Measurements from ENCODE around the gene SERBP1. TPM values are rescaled to one million over a fixed set of nuclear protein-coding genes. Genes with fewer than 3 reads are reported as not detected.

SERBP1 gene
- total RNA-seq, 5 donors from 2014 or later (not counting 1 experiment from before 2014, with no cell fraction given): 125 to 157 (median 154) TPM

DNA sequence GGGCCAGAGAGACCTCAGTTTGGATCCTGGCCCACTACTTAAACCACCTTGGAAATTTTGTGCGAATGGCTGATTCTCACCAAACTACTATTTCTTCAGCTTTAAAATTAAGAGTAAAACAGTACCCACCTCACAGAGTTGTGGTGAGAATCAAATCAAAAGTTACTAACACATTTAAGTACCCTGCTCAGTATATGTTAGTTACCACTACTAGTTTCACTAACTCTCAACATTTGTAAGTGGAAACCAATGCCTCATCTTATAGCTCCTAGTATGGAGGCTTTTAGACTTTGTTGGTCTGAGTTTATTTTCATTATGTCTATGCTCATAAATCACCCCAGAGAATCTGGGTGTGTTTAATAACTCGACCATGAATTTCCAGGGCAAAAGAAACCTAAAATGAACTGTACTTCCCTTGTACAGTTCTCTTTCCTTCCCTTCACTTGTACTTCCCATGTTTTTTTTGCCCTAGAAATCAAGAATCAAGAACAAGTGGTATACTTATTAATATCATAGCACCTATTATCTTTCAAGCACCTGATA lies 11.6 kb upstream of the SERBP1 start:
- Mint-ChIP-seq H3K36me3 (no peaks in the 10 kb centered on the region), H3K27ac (no peak overlapping the region), H3K4me3 (no peak overlapping the region), H3K9me3 (no peaks in the 10 kb centered on the region), H3K4me1 (peaks cover under 1 to 16% (median 1%) of the 10 kb centered on the region in 3 donors), H3K27me3 (peaks cover 0 to 3% of the 10 kb centered on the region in 2 donors)
- H3K9me3 ChIP-seq: no peaks in the 10 kb centered on the region
- no peak for ATAC-seq (replicated peaks in 1 of 4)
- no peak overlapping the region for H3K27ac ChIP-seq (ENCODE audit: low read length)
- H3K27me3 ChIP-seq (replicated peaks in 1 of 2; ENCODE audit: control insufficient read depth in 2 of 2, extremely low read depth in 1 of 2, insufficient read depth in 2 of 2, low read length in 1 of 2): peaks cover 0 to 4% of the 10 kb centered on the region in 2 experiments
- no peak for DNase-seq
- WGBS (ENCODE audit: insufficient coverage): 40% methylated on average over 1 of the region's 2 CpGs
- no peaks in the 10 kb centered on the region for H3K4me1 ChIP-seq (ENCODE audit: control insufficient read depth in 1 of 2, extremely low read depth in 1 of 2, insufficient read depth in 2 of 2, low read length in 2 of 2)
- no peaks in the 10 kb centered on the region for H3K36me3 ChIP-seq (ENCODE audit: control insufficient read depth in 2 of 2, extremely low read depth in 1 of 2, insufficient read depth in 1 of 2, low read length in 1 of 2)
- CTCF ChIA-PET: interaction anchor here in 1 of 2 donors (0.6 to 0.8 kb wide), 2 partner anchors 24 to 55 kb away, joined by 3 to 6 read pairs; no protein-coding TSS in a partner anchor
- POLR2A ChIA-PET: interaction anchor here in 1 of 2 donors (0.6 kb wide), 1 partner anchor 166 kb away, joined by 3 read pairs; no protein-coding TSS in a partner anchor
- H3K4me3 ChIP-seq (ENCODE audit: control insufficient read depth in 1 of 2, extremely low read depth in 1 of 2, low read length in 1 of 2): no peak overlapping the region

DNA sequence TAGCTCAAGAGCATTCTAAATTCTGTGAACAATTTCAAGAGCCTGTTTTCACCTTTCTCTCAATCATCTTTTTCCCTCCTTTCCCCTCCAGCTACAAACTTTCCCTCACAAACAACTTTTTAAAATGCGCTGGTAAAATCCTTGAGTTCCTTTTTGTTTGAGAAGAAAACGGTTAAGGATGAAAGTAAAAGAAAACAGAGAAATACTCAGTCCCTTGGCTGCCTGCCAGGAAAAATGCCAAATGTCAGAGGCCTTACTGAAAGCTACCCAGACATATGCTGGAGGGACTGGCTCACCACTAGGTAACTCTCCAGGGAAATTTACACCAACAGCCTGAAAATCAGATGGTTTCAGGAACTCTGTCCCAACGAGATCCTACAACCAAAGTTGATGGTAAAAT lies 11.0 kb upstream of the SERBP1 start:
- no peaks in the 10 kb centered on the region for H3K9me3 ChIP-seq
- peaks cover 0 to 3% of the 10 kb centered on the region in 2 donors for H3K27me3 Mint-ChIP-seq
- peaks cover 0 to 4% of the 10 kb centered on the region in 2 experiments for H3K27me3 ChIP-seq (replicated peaks in 1 of 2; ENCODE audit: control insufficient read depth in 2 of 2, extremely low read depth in 1 of 2, insufficient read depth in 2 of 2, low read length in 1 of 2)
- ChIA-PET POLR2A (interaction anchor here in 1 of 2 donors (0.6 kb wide), 1 partner anchor 165 kb away, joined by 3 read pairs; no protein-coding TSS in a partner anchor), CTCF (interaction anchor here in 1 of 2 donors (0.6 to 0.8 kb wide), 3 partner anchors 24 to 56 kb away, joined by 3 to 6 read pairs (median 4); no protein-coding TSS in a partner anchor)
- no peaks in the 10 kb centered on the region for H3K36me3 Mint-ChIP-seq
- H3K9me3 Mint-ChIP-seq: no peaks in the 10 kb centered on the region
- DNase-seq: peak in 5 of 35 experiments; percentile 7 to 34 (median 9)
- H3K27ac ChIP-seq (ENCODE audit: low read length): no peak overlapping the region
- ATAC-seq (replicated peaks in 1 of 4): no peak
- peak overlapping the region in 1 of 3 donors; percentile 58 for H3K4me3 Mint-ChIP-seq
- H3K36me3 ChIP-seq (ENCODE audit: control insufficient read depth in 2 of 2, extremely low read depth in 1 of 2, insufficient read depth in 1 of 2, low read length in 1 of 2): no peaks in the 10 kb centered on the region
- 33% methylated on average over 1 of the region's 3 CpGs for WGBS (ENCODE audit: insufficient coverage)
- peaks cover 0 to 11% (median 0%) of the 10 kb centered on the region in 3 donors for H3K4me1 Mint-ChIP-seq
- H3K4me3 ChIP-seq (ENCODE audit: control insufficient read depth in 1 of 2, extremely low read depth in 1 of 2, low read length in 1 of 2): no peak overlapping the region
- H3K4me1 ChIP-seq (ENCODE audit: control insufficient read depth in 1 of 2, extremely low read depth in 1 of 2, insufficient read depth in 2 of 2, low read length in 2 of 2): no peaks in the 10 kb centered on the region
- H3K27ac Mint-ChIP-seq: peak overlapping the region in 1 of 2 donors; percentile 52

- no peaks in the 10 kb centered on the region for H3K36me3 Mint-ChIP-seq
- H3K9me3 Mint-ChIP-seq: no peaks in the 10 kb centered on the region
- POLR2A ChIA-PET: interaction anchor here in 1 of 2 donors (0.5 kb wide), 1 partner anchor 10 kb away, joined by 3 read pairs; no protein-coding TSS in a partner anchor
- no peak overlapping the region for H3K4me3 Mint-ChIP-seq
- no peak overlapping the region for H3K27ac ChIP-seq (ENCODE audit: low read length)
- H3K4me1 ChIP-seq (ENCODE audit: control insufficient read depth in 1 of 2, extremely low read depth in 1 of 2, insufficient read depth in 2 of 2, low read length in 2 of 2): no peaks in the 10 kb centered on the region
- H3K9me3 ChIP-seq: no peaks in the 10 kb centered on the region
- ATAC-seq (replicated peaks in 1 of 4): no peak
- H3K36me3 ChIP-seq (ENCODE audit: control insufficient read depth in 2 of 2, extremely low read depth in 1 of 2, insufficient read depth in 1 of 2, low read length in 1 of 2): no peaks in the 10 kb centered on the region
- H3K4me1 Mint-ChIP-seq: peaks cover 0 to 11% (median 0%) of the 10 kb centered on the region in 3 donors
- peaks cover 0 to under 1% of the 10 kb centered on the region in 2 experiments for H3K27me3 ChIP-seq (replicated peaks in 1 of 2; ENCODE audit: control insufficient read depth in 2 of 2, extremely low read depth in 1 of 2, insufficient read depth in 2 of 2, low read length in 1 of 2)
- no CpG with 5 or more reads among the region's 3 CpGs for WGBS (ENCODE audit: insufficient coverage)
- no peak overlapping the region for H3K4me3 ChIP-seq (ENCODE audit: control insufficient read depth in 1 of 2, extremely low read depth in 1 of 2, low read length in 1 of 2)
- CTCF ChIA-PET: no interaction called here
- peaks cover 0 to 3% of the 10 kb centered on the region in 2 donors for H3K27me3 Mint-ChIP-seq
- no peak for DNase-seq
- no peak overlapping the region for H3K27ac Mint-ChIP-seq
These were observed 10.1 kb upstream of the SERBP1 start for GRCh38 chr1:67440339-67440738.

DNA sequence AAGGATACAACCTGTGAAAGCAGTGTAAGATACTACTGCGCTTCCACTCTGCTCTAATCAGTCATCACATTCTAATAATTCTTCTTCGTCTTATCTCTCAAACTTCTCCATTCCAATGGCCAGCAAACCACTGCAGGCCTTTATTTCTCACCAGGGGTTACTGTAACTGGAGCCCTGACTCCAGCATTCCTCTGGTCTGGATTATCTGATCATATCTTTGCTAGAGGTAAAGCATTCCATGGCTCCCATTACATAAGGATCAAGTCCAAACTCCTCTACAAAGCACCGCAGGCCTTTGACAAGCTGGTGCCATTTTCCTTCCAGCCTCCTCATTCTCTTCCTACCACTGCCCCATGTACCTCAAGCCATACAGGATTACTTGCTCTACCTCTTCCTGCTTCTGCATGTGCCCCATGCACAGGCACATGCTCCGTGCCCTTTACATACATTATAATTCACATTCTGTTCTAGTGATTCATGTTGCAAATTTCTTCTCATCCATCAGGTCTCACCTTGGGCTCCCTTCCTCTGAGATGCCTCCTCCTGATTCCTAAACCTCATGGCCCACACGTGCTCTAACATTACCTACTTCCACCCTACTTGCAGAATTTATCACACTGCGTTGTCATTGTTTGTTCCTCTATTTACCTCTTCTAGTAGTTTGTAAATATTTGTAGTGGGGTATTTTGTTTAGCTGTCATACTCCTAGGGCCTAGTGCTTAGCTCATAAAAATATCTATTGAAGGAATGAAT lies 9.3 kb upstream of the SERBP1 start:
- no peaks in the 10 kb centered on the region for H3K36me3 Mint-ChIP-seq
- Histone ChIP-seq H3K27me3 (replicated peaks in 1 of 2; ENCODE audit: control insufficient read depth in 2 of 2, extremely low read depth in 1 of 2, insufficient read depth in 2 of 2, low read length in 1 of 2) (no peaks in the 10 kb centered on the region), H3K27ac (ENCODE audit: low read length) (no peak overlapping the region), H3K4me1 (ENCODE audit: control insufficient read depth in 1 of 2, extremely low read depth in 1 of 2, insufficient read depth in 2 of 2, low read length in 2 of 2) (no peaks in the 10 kb centered on the region), H3K9me3 (no peaks in the 10 kb centered on the region), H3K4me3 (ENCODE audit: control insufficient read depth in 1 of 2, extremely low read depth in 1 of 2, low read length in 1 of 2) (no peak overlapping the region), H3K36me3 (ENCODE audit: control insufficient read depth in 2 of 2, extremely low read depth in 1 of 2, insufficient read depth in 1 of 2, low read length in 1 of 2) (no peaks in the 10 kb centered on the region)
- ChIA-PET POLR2A (no interaction called here), CTCF (no interaction called here)
- DNase-seq (no peak), ATAC-seq (replicated peaks in 1 of 4) (no peak)
- WGBS (ENCODE audit: insufficient coverage): 97% methylated on average over 3 of the region's 6 CpGs
- H3K4me3 Mint-ChIP-seq: no peak overlapping the region
- H3K27ac Mint-ChIP-seq: no peak overlapping the region
- H3K9me3 Mint-ChIP-seq: no peaks in the 10 kb centered on the region
- peaks cover 0 to 11% (median 4%) of the 10 kb centered on the region in 3 donors for H3K4me1 Mint-ChIP-seq
- peaks cover 0 to 3% of the 10 kb centered on the region in 2 donors for H3K27me3 Mint-ChIP-seq

- no peaks in the 10 kb centered on the region for H3K36me3 Mint-ChIP-seq
- no peak overlapping the region for H3K4me3 Mint-ChIP-seq
- DNase-seq (no peak), ATAC-seq (replicated peaks in 1 of 4) (no peak)
- ChIA-PET POLR2A (interaction anchor here in 1 of 2 donors (0.5 kb wide), 1 partner anchor 70 kb away, joined by 9 read pairs; no protein-coding TSS in a partner anchor), CTCF (interaction anchor here in 1 of 2 donors (0.6 kb wide), 1 partner anchor 174 kb away, joined by 3 read pairs; no protein-coding TSS in a partner anchor)
- peaks cover 0 to 3% of the 10 kb centered on the region in 2 donors for H3K27me3 Mint-ChIP-seq
- Histone ChIP-seq H3K36me3 (ENCODE audit: control insufficient read depth in 2 of 2, extremely low read depth in 1 of 2, insufficient read depth in 1 of 2, low read length in 1 of 2) (no peaks in the 10 kb centered on the region), H3K27me3 (replicated peaks in 1 of 2; ENCODE audit: control insufficient read depth in 2 of 2, extremely low read depth in 1 of 2, insufficient read depth in 2 of 2, low read length in 1 of 2) (no peaks in the 10 kb centered on the region), H3K9me3 (no peaks in the 10 kb centered on the region), H3K4me1 (ENCODE audit: control insufficient read depth in 1 of 2, extremely low read depth in 1 of 2, insufficient read depth in 2 of 2, low read length in 2 of 2) (peaks cover 0 to 6% of the 10 kb centered on the region in 2 experiments), H3K4me3 (ENCODE audit: control insufficient read depth in 1 of 2, extremely low read depth in 1 of 2, low read length in 1 of 2) (no peak overlapping the region), H3K27ac (ENCODE audit: low read length) (no peak overlapping the region)
- no CpG with 5 or more reads among the region's 2 CpGs for WGBS (ENCODE audit: insufficient coverage)
- H3K4me1 Mint-ChIP-seq: peaks cover 5 to 19% (median 19%) of the 10 kb centered on the region in 3 donors
- H3K9me3 Mint-ChIP-seq: no peaks in the 10 kb centered on the region
- H3K27ac Mint-ChIP-seq: no peak overlapping the region
These were observed 7.8 kb upstream of the SERBP1 start for GRCh38 chr1:67437961-67438360.

- Mint-ChIP-seq H3K27me3 (peaks cover 0 to 3% of the 10 kb centered on the region in 2 donors), H3K4me3 (no peak overlapping the region), H3K4me1 (peaks cover 15 to 29% (median 26%) of the 10 kb centered on the region in 3 donors), H3K9me3 (no peaks in the 10 kb centered on the region), H3K27ac (no peak overlapping the region), H3K36me3 (no peaks in the 10 kb centered on the region)
- DNase-seq (no peak), ATAC-seq (replicated peaks in 1 of 4) (no peak)
- Histone ChIP-seq H3K36me3 (ENCODE audit: control insufficient read depth in 2 of 2, extremely low read depth in 1 of 2, insufficient read depth in 1 of 2, low read length in 1 of 2) (no peaks in the 10 kb centered on the region), H3K27ac (ENCODE audit: low read length) (no peak overlapping the region), H3K27me3 (replicated peaks in 1 of 2; ENCODE audit: control insufficient read depth in 2 of 2, extremely low read depth in 1 of 2, insufficient read depth in 2 of 2, low read length in 1 of 2) (no peaks in the 10 kb centered on the region), H3K4me1 (ENCODE audit: control insufficient read depth in 1 of 2, extremely low read depth in 1 of 2, insufficient read depth in 2 of 2, low read length in 2 of 2) (peaks cover 3 to 8% of the 10 kb centered on the region in 2 experiments), H3K4me3 (ENCODE audit: control insufficient read depth in 1 of 2, extremely low read depth in 1 of 2, low read length in 1 of 2) (no peak overlapping the region), H3K9me3 (no peaks in the 10 kb centered on the region)
- ChIA-PET POLR2A (no interaction called here), CTCF (no interaction called here)
- no CpG with 5 or more reads among the region's 4 CpGs for WGBS (ENCODE audit: insufficient coverage)
These were observed 6.4 kb upstream of the SERBP1 start for GRCh38 chr1:67436511-67437055.
